Stimulated activated CD8-positive, alpha-beta memory T cell treated with anti-CD3 and anti-CD28 coated beads, Interleukin-7, amount 100 ng/mL, for 24 hours (primary cell): Measurements from ENCODE around the gene TMEM63A.
A peak's percentile ranks its signal among the peaks of the same experiment; 100 is the strongest.
"Not testable (repeated sequence)": the region's sequence is repeated elsewhere in the genome, so short reads cannot be mapped to it uniquely, and the experiment has no call there.

ENCODE experiments used
- DNase-seq: peaks from one replicate; pipeline ENCODE4 v3.0.0-alpha.2; 2020; ENCODE audit warnings: low read depth

Gene TMEM63A

DNA sequence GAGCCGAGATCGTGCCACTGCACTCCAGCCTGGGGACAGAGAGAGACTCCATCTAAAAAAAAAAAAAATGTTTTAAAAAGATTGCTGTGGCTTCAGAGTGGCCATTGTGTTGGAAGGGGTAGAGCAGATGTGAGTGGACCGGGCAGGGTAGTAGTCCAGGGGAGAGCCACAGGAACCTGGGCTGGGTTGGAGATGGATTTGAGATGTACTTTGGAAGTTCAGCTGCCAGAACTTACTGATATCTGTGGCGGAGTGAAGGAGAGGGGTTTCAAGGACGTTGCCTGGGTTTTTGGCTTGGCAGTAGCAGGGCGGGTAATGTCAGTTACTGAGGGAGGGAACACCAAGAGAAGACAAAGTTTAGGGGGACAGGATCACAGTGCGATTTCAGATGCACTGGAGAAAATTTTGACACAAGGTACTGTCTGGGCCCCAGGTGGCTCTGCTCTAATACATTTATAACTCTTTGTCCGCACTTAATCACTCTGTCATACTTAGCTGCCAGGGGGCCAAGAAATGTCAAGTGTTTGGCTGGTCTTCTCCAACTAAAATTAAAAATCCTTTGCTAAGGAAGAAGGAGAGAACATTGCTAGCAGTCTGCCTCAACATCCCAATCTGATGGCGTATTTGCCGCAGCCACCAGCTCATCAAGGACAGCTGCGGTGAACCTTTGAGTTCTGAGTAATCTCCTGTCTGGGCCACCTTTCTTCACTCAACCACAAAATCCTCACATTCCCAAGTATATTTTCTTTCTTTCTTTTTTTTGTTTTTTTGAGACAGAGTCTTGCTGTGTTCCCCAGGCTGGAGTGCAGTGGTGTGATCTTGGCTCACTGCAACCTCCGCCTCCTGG lies 62.6 kb downstream of the TMEM63A start:
- DNase-seq: no peak

DNA sequence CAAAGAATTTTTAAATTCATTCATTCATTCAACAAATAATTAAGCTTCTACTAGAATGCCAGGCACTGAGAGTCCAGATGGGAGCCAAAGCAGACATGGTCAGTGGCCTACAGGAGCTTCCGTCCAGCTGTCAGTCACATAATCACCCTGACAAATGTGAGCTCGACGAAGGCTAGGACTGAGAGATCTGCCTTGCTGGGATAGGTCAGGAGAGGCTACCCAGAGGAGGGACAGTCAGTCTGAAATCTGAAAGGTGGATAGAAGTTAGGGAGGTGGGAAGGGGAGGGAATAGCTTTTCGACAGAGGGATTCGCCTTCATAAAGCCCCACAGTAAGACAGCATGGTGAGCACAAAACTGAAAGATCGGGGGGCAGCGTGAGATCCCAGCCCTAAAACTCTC lies 64.0 kb downstream of the TMEM63A start:
- DNase-seq: no peak

DNA sequence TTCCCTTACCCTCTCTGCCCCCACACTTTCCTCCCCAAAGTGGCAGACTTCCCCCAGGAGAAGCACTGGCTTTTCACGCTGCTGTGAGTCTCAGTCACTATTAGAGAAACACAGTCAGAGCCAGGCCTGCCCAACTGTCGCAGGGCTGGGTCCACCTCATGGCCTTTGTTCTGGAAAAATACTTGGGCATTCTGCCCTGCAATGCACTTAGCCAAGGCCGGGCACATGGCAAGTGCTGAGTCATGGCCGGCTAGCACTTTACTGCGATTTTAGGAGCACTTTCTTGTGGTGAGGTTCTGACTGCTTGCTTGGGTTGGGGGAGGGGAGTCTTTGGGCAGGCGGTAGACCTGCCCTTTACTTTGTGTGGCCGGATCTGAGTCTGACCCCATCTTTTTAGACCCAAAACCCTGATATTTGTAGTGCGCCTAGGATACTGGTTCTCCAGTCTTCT lies 64.5 kb downstream of the TMEM63A start:
- DNase-seq: no peak

DNA sequence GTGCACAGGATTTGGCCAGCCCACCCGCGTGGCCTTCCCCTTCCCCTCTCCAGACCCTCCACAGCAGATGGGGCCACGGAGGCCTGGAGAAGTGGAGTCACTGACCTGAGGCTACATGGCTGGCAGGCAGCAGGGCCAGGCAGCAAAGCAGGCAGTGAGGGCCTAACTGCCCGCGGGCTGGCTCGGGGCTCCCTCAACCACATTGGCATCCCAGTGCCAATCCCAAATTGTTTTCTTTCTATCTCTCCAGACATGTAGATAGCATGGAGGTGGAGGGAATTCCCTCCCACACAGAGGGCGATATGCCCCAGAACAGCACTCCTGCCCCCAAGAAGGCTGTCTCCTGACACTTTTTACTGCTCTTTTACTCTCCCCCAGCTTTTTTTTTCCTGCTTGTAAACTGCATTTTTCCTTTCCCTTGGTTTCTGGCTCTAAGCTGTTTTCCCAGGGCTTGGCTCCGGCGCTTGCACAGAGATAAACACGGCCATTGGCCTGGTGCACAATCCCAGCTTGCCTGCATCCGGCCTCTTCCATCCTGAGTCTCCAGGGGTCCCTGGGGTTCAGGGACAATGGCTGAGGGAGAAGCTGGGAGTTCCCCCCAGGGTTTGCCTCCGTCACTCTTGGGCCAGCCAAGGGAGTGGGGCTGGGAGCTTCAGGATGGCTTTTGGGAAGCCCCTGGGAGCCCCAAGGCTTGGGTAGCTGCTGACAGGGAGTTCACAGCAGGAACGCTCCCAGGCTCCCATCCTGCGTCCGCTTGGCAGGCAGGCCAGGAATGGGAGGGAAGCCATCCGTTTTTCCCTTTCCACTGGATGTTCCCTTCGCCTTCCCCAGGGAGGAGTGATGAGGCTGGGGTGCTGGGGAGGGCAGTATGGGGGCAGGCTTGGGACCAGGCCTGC lies 65.3 kb downstream of the TMEM63A start:
- DNase-seq: no peak

DNA sequence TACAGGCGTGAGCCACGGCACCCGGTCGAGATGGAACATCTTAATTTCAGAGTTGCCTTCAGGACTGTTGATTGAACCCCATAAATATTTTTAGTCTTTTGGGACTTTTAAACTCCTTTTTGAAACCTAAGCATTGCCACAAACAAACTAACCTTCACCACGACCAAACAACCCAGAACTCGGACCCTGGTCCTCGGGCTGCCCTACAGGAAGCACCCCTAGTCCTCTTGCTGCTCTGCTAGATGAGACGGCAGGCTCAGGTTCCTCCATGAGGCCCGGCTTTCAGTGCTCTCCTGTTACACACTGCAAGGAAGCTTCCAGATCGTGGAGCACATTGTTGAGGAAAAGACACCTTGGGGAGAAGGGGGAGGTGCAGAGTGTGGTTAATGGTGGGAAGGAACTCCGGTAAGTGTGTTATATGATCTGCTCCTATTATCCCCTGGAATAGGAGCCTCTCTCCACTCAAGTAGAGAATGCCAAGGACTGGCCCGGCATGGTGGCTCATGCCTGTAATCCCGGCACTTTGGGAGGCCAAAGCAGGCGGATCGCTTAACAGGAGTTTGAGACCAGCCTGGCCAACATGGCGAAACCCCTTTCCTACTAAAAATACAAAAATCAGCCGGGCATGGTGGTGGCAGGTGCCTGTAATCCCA lies 66.5 kb downstream of the TMEM63A start:
- DNase-seq: no peak

DNA sequence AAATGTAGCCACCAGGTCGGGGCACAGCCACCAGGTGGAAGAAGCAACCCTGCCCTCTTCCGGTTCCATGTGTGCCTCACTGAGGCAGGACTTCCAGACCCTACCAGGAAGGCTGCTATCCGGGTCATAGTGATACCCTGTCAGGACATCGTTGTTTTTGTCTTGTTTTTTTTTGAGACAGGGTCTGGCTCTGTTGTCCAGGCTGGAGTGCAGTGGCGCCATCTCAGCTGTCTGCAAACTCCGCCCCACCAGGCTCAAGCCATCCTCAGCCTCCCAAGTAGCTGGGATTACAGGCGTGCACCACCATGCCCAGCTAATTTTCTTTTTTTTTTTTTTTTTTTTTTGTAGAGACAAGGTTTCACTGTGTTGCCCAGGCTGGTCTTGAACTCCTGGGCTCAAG lies 67.1 kb downstream of the TMEM63A start:
- not testable (repeated sequence) for DNase-seq

DNA sequence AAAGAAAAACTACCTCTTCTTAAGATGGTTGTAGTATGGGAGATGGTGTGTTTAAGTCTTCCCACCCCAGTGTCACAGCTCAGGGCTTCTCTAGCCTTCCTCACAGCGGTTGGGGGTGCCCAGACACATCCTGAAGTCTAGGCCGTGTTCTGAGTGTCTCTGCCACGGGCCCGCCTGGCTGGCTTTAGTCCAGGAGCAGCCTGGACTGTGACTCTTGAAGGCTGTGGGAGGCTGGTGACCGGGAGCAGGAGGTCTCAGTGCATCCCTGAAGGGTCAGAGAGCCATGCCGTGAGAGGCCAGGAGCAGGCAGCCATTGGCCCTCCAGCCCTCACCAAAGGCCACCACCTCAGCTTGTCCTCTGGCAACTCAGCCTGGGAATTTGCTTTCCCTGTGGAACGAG lies 67.8 kb downstream of the TMEM63A start:
- DNase-seq: no peak

DNA sequence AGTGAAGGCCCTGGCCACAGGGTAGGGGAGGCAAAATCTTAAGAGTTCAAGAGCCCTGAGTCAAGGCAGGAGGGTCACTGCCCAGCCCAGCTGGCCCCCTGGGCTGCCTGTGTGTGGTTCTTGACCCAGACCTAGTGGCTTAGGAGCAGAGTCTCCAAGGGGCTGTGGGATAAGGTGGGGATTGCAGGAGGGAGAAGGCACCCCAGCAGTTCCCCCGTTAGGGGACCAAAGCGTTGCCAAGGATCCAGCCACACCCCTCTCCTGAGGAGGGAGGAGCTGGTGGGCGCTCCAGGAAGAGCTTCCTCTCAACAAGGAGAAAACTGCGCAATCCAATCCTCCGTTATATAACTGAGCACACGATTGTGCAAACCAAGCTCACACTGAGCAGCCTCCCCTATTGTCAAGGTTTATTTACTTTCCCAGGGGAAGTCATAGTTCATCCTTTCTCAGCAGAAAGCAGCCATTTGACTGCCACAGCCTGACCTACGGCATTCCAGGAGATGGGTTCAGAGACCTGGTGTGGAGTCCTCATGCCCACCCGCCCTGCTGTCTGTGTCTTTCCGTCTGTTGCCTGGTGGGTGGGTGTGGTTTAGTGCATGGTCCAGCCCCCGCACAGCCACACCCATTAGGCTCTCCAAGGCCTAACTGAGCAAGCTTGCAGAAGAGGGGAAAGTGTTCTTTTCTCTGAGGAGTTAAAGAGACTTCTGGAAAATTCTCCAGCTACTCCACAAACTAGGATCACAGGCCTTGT lies 68.8 kb downstream of the TMEM63A start:
- DNase-seq: no peak

DNA sequence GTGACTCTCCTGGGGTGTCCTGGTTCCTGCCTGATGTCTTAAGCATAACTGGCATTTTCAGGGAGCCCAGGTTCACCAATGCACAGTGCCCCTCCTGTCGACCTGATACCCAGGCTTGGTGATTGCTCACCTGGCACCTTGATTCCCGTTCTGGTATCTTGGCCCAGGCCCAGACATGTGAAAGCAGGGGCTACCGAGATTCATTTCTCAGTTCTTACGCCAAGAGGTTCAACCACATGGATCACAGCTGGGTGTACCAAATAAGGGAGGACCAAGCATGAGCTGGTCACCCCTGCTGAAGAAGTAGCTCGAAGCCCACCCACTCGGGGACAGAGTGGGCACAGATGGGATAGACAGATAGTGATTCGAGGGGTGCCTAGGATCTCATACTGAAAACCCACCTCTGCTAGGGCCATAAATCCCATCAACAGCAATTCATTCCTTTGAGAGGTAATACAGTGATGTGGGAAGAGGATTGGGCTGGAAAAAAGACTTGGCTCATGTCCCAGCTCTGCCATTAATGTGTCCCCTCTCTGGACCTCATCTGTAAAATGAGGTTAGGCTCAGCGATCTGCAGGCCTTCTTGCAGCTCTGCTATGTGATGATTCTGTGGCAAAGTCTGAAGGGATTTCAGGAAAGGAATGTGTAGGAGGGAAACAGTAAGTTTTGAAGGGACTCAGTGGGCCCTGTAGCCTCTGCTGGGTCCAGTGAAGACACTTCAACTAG lies 69.5 kb downstream of the TMEM63A start:
- no peak for DNase-seq

DNA sequence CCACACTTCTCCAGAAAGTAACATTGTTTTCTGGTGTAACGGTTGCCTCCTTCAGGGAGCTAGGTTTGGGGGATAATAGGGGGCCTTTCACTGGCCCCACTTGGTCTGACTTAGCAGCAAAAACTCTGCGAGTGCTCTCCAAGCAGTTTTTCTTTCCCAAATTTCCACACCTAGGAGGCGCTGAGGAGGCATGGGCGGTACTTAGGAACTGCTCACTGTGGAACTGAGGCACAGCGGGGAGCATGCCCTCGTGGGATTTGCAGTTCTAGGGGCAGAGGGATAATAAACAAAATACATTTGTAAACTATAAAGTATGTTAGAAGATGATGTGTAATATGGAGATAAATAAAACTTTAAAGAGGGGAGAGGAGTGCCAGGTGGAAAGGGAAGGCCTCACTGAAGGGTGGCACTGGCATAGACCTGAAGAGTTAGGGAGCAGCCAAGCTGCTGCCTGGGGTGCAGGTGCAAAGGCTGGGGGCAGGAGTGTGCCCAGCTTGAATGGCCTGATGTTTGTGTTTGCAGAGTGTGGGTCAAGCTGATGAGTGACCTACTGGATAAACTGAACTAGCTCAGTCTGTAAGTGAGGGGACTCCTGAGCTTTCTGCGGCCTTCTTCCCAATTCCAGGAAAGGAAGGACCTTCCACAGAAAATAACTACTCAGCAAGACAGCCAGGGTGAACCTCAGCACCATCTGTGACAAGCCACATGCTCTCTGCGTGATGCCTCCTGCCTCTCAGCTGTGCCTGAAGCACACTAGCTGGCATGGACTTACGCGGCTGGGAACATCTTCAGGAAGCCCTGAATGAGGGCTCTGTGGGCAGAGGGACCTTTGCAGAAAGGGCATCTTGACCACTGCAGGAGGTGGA lies 70.3 kb downstream of the TMEM63A start:
- no peak for DNase-seq

DNA sequence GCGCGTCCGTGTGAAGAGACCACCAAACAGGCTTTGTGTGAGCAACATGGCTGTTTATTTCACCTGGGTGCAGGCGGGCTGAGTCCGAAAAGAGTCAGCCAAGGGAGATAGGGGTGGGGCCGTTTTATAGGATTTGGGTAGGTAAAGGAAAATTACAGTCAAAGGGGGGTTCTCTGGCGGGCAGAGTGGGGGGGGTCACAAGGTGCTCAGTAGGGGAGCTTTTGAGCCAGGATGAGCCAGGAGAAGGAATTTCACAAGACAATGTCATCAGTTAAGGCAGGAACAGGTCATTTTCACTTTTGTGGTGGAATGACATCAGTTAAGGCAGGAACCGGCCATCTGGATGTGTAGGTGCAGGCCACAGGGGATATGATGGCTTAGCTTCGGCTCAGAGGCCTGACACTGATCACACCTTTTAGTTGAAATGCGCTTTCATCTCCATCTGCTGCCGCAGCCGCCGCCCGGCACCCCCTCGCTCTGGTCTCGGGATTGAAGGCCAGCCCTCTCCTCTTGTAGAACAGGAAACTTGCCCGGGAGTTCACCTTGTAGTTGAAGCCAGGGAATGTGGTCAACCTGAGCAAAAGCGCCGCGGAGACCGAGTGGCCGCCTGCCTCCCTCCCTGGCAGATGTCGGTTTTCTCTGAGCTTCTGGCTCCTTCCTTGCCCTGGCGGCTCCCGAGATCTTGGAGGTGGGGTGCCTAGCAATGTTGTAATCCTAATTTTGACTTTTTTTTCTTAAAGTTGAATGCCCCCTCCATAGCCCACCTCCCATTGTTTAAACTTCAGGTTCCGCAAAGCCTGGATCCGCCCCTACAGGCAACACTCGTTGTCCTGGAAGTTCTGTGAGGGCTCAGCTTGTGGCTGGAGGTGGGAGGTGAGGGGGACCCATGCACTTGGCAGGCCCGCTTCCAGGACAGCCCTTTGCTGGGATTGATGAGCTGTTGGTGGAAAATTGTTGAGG lies 71.3 kb downstream of the TMEM63A start:
- DNase-seq: not testable (repeated sequence)

DNA sequence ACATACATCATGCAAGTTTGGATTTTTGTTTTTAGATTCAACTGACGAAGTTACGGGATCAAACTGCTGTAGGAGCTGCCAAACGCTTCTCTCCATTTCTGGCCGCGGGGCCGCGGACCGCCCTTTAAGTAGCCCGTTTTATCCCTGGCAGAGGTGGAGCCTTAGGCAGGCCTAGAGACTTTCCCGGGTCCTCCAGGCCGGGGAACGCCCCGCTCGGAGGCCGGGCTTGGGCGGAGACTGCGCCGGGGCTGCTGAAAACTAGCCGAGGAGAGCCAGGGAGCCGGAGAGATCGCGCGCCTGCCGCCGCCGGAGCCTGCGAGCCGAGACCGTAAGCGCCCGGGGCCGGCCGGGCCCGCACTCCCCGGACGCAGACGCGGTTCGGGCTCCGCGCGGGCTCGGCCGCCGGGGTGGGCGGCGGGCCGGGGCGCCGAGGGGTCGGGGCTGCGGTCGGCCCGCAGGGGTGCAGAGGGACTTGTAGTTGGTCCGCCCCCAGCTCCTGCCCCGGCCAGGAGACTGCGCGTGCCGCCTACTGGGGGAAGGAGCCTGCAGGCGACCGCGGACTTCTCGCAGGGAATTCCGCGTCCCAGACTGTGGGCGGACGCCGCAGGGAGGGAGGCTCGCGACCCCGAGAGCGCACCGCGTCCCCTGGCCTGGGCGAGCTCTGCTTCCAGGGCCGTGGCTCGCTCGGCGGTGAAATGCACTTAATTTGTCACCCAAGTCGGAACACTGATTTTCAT lies 72.2 kb downstream of the TMEM63A start, which contains the start of gene EPHX1:
Gene EPHX1 (plus strand): TSS at position 283 of the 737 bp plus-strand sequence. CDS start 18,606 bp downstream, outside the sequence.
- DNase-seq: peak; percentile 47

DNA sequence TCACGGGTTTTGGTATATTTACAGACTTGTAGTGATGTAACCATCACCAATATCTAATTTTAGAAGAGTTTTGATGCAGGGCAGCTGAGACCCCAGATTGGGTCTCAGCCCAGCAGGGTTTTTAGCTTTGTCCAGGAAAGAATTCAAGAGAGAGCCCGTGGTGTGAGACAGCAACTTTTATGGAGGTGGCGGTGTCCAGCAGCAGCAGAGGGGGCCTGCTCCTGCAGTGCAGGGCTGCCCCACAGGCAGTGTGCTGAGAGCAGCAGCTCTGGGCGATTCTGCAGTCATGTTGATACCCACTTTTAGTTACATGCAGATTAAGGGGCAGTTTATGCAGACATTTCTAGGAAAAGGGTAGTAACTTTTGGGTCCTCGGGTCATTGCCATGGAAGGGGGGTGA lies 74.0 kb downstream of the TMEM63A start:
- DNase-seq: no peak

DNA sequence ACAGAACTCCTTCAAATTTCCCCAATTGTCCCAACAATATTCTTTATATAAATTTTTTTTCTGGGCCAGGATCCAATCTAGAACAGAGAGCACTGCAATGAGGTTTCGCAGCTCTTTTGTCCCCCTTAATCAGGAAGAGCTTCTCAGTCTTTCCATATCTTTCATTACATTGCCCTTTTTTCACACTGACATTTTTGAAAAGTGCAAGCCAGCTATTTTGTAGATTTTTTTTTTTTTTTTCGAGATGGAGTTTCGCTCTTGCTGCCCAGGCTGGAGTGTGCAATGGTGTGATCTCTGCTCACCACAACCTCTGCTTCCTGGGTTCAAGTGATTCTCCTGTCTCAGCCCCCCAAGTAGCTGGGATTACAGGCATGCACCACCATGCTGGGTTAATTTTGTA lies 75.4 kb downstream of the TMEM63A start:
- not testable (repeated sequence) for DNase-seq

DNA sequence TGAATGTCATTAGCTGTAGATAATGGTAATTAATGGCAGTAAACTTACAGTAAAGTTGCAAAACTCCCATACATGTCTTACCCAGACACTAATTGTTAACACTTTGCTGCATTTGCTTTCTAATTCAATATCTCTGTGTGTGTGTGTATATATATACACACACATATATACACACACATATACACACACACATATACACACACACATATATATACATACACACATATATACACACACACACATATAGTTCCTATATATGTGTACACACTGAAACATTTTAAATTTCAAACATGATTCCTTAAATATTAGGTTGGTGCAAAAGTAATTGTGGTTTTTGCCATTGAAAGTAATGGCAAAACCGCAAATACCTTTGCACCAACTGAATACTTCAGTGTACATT lies 75.9 kb downstream of the TMEM63A start:
- DNase-seq: no peak

DNA sequence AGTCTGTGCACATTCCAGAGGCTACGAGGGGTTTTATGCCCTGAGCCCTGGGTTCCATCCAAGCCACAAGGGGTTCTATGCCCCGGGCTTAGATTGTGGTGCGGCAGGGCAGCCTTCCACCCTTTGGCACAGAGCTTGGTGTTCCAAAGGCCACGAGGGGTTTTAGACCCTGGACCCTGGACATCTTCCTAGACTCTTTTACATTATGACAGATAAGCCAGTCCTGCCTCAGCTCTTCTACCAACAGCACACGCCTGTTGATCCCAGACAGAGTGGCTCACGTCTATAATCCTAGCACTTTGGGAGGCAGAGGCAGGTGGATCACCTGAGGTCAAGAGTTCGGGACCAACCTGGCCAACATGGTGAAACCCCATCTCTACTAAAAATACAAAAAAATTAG lies 81.0 kb downstream of the TMEM63A start:
- not testable (repeated sequence) for DNase-seq

DNA sequence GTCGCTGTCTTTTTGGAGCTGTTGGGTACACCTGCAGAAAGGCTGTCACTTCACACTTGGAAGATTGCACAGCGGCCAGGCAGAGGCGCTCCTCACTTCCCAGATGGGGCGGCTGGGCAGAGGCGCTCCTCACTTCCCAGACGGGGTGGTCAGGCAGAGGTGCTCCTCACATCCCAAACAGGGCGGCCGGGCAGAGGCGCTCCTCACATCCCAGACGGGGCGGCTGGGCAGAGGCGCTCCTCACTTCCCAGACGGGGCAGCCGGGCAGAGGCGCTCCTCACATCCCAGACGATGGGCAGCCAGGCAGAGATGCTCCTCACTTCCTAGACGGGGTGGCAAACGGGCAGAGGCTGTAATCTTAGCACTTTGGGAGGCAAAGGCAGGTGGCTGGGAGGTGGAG lies 86.1 kb downstream of the TMEM63A start:
- DNase-seq: not testable (repeated sequence)
